Gastroesophageal sphincter (tissue), 4 donors: ENCODE results near the gene ACER2. TPM values are rescaled to one million over a fixed set of nuclear protein-coding genes. Genes with fewer than 3 reads are reported as not detected.

Experiments used
- ATAC-seq: fragments of 150-250 bp; one replicate; pipeline ENCODE4 v1.9.1; 2016; ENCODE audit warnings: mild to moderate bottlenecking, moderate library complexity
- H3K27ac ChIP-seq, 4 donors: fragments of 200-600 bp; sonication (generic) in 3 of 4; 1 replicate in 3 of 4; 2 replicates in 1 of 4; pipeline ENCODE4 v1.5.1; 2016 to 2019
- H3K27me3 ChIP-seq: fragments of 200-600 bp; sonication (generic); one replicate; pipeline ENCODE4 v1.5.1; 2019
- H3K36me3 ChIP-seq, 2 donors: fragments of 200-600 bp; sonication (generic); one replicate each; pipeline ENCODE4 v1.5.1; 2019; ENCODE audit warnings: control low read depth in 1 of 2
- H3K4me1 ChIP-seq, 3 donors: fragments of 200-600 bp; sonication (generic); 1 replicate in 2 of 3; 2 replicates in 1 of 3; pipeline ENCODE4 v1.5.1; 2016 to 2019; ENCODE audit warnings: control low read depth in 2 of 3
- H3K4me3 ChIP-seq, 2 donors: fragments of 200-600 bp; sonication (generic); one replicate each; pipeline ENCODE4 v1.5.1; 2019; ENCODE audit warnings: mild to moderate bottlenecking in 1 of 2, moderate library complexity in 1 of 2
- H3K9me3 ChIP-seq, 3 donors: fragments of 200-600 bp; sonication (generic); one replicate each; pipeline ENCODE4 v1.5.1; 2017 to 2019; ENCODE audit warnings: control low read depth in 2 of 3
- CTCF ChIP-seq, 4 experiments: fragments of 200-600 bp in 2 of 4; fragments of 450-650 bp in 2 of 4; sonication (generic) in 1 of 4; IDR thresholded peaks; one replicate each; pipeline ENCODE4 v1.5.1; 2017 to 2019; ENCODE audit warnings: antibody characterized with exemption in 4 of 4, mild to moderate bottlenecking in 2 of 4, moderate library complexity in 2 of 4
- EP300 ChIP-seq: sonication (generic); formaldehyde crosslinking; IDR thresholded peaks from one replicate; pipeline ENCODE4 v1.6.1; 2017; ENCODE audit warnings: antibody characterized with exemption, mild to moderate bottlenecking
- POLR2A ChIP-seq, 2 donors: fragments of 450-650 bp; IDR thresholded peaks; one replicate each; pipeline ENCODE4 v1.6.1; 2017; ENCODE audit warnings: antibody characterized with exemption in 2 of 2, mild to moderate bottlenecking in 2 of 2, moderate library complexity in 1 of 2
- POLR2AphosphoS5 ChIP-seq: sonication (generic); formaldehyde crosslinking; IDR thresholded peaks from one replicate; pipeline ENCODE4 v1.6.1; 2017; ENCODE audit warnings: antibody characterized with exemption
- WGBS, 2 donors: methylation state at CpG; one replicate each; pipeline ENCODE4 v1.1.5; 2018; ENCODE audit warnings: low coverage in 1 of 2; 5-methylcytosine and 5-hydroxymethylcytosine counted together
- total RNA-seq, 4 donors: library from RNA; depleted of rRNA; stranded (reverse); fragments of >200 nt; gene quantifications; one replicate each; pipeline ENCODE4 v1.1.0, GENCODE V29; 2016

ACER2 gene
- total RNA-seq, 4 donors from 2014 or later: 2.4 to 6.1 (median 3.2) TPM

- H3K27me3 ChIP-seq: peaks cover 14% of the 10 kb centered on the region
- peaks cover 0 to 11% (median 0%) of the 10 kb centered on the region in 3 donors for H3K4me1 ChIP-seq
- H3K36me3 ChIP-seq: no peaks in the 10 kb centered on the region
- TF ChIP-seq POLR2AphosphoS5: peak; percentile 59
- TF ChIP-seq POLR2A (IDR thresholded peaks at IDR 0.05): no peak
- peak; percentile 24 to 77 (median 66) for TF ChIP-seq CTCF (IDR thresholded peaks at IDR 0.05)
- WGBS, 2 donors: 1 to 4% methylated on average over 7 to 12 of the region's 19 CpGs
- H3K4me3 ChIP-seq: peak overlapping the region; percentile 31 to 43
- ATAC-seq: peak; percentile 69
- peak overlapping the region in 3 of 4 donors; percentile 58 to 73 (median 68) for H3K27ac ChIP-seq
- H3K9me3 ChIP-seq: no peaks in the 10 kb centered on the region
Measured at GRCh38 chr9:19493174-19493811, 84.5 kb downstream of the ACER2 start.

GRCh38 chr9:19493876-19494275, 85.1 kb downstream of the ACER2 start:
- peak overlapping the region; percentile 31 to 43 for H3K4me3 ChIP-seq
- no peaks in the 10 kb centered on the region for H3K9me3 ChIP-seq
- TF ChIP-seq POLR2A (IDR thresholded peaks at IDR 0.05) (no peak), CTCF (IDR thresholded peaks at IDR 0.05) (no peak), POLR2AphosphoS5 (no peak), EP300 (no peak)
- ATAC-seq: no peak
- peaks cover 0 to 11% (median 0%) of the 10 kb centered on the region in 3 donors for H3K4me1 ChIP-seq
- H3K36me3 ChIP-seq: no peaks in the 10 kb centered on the region
- peaks cover 14% of the 10 kb centered on the region for H3K27me3 ChIP-seq
- WGBS, 2 donors: 44 to 53% methylated on average over 2 of the region's 2 CpGs
- H3K27ac ChIP-seq: peak overlapping the region in 2 of 4 donors; percentile 68 to 73

GRCh38 chr9:19495186-19496028, 86.6 kb downstream of the ACER2 start:
- Histone ChIP-seq H3K4me1 (peaks cover 0 to 11% (median 0%) of the 10 kb centered on the region in 3 donors), H3K9me3 (no peaks in the 10 kb centered on the region), H3K27ac (no peak overlapping the region), H3K27me3 (peaks cover 14% of the 10 kb centered on the region), H3K36me3 (no peaks in the 10 kb centered on the region), H3K4me3 (no peak overlapping the region)
- TF ChIP-seq POLR2A (IDR thresholded peaks at IDR 0.05) (no peak), POLR2AphosphoS5 (no peak), EP300 (no peak), CTCF (IDR thresholded peaks at IDR 0.05) (no peak)
- no peak for ATAC-seq
- 65 to 66% methylated on average over 7 of the region's 9 CpGs for WGBS, 2 donors

- no peaks in the 10 kb centered on the region for H3K36me3 ChIP-seq
- peaks cover 12% of the 10 kb centered on the region for H3K27me3 ChIP-seq
- WGBS, 2 donors: 48 to 57% methylated on average over 4 to 5 of the region's 5 CpGs
- H3K9me3 ChIP-seq: no peaks in the 10 kb centered on the region
- H3K4me3 ChIP-seq: no peak overlapping the region
- H3K4me1 ChIP-seq: peaks cover 0 to 11% (median 0%) of the 10 kb centered on the region in 3 donors
- no peak for ATAC-seq
- H3K27ac ChIP-seq: no peak overlapping the region
- TF ChIP-seq POLR2A (IDR thresholded peaks at IDR 0.05) (no peak), CTCF (IDR thresholded peaks at IDR 0.05) (no peak), POLR2AphosphoS5 (no peak), EP300 (no peak)
Measured at GRCh38 chr9:19496321-19497050, 87.7 kb downstream of the ACER2 start.
